SK-N-SH (cell line): ENCODE measurements around the gene DNAH6.

Experiments used
- CTCF ChIP-seq: fragments of 200-600 bp; sonication (generic); IDR thresholded peaks from 2 replicates; pipeline ENCODE4 v1.6.1; 2017; ENCODE audit warnings: antibody characterized with exemption, mild to moderate bottlenecking, moderate library complexity
- EZH2phosphoT487 ChIP-seq: fragments of 200-600 bp; sonication (generic); IDR thresholded peaks from 2 replicates; pipeline ENCODE4 v1.6.1; 2017; ENCODE audit warnings: low read depth, mixed run types, mild to moderate bottlenecking, antibody characterized with exemption, moderate library complexity, borderline replicate concordance
- FOXJ3 ChIP-seq: sonication (generic); formaldehyde crosslinking; IDR thresholded peaks from 2 replicates; pipeline ENCODE4 v1.5.1; 2020; ENCODE audit warnings: mild to moderate bottlenecking, missing genetic modification reagents
- NFIC ChIP-seq: IDR thresholded peaks from 2 replicates; pipeline ENCODE4 v1.4.0; 2012; ENCODE audit warnings: borderline replicate concordance
- RCOR1 ChIP-seq: fragments of 150-350 bp; IDR thresholded peaks from 2 replicates; pipeline ENCODE4 v1.6.1; 2017; ENCODE audit warnings: antibody characterized with exemption, low read length
- REST ChIP-seq: IDR thresholded peaks from 2 replicates; pipeline ENCODE4 v1.6.1; 2012; ENCODE audit warnings: mild to moderate bottlenecking, low read depth, low read length, moderate library complexity
- RFX5 ChIP-seq: IDR thresholded peaks from 2 replicates; pipeline ENCODE4 v1.6.1; 2012; ENCODE audit warnings: mild to moderate bottlenecking, improper control_type of control experiment, low read length
- SIN3A ChIP-seq: IDR thresholded peaks from 2 replicates; pipeline ENCODE4 v1.6.1; 2012; ENCODE audit warnings: low read depth, mild to moderate bottlenecking, low read length, moderate library complexity, borderline replicate concordance

DNA sequence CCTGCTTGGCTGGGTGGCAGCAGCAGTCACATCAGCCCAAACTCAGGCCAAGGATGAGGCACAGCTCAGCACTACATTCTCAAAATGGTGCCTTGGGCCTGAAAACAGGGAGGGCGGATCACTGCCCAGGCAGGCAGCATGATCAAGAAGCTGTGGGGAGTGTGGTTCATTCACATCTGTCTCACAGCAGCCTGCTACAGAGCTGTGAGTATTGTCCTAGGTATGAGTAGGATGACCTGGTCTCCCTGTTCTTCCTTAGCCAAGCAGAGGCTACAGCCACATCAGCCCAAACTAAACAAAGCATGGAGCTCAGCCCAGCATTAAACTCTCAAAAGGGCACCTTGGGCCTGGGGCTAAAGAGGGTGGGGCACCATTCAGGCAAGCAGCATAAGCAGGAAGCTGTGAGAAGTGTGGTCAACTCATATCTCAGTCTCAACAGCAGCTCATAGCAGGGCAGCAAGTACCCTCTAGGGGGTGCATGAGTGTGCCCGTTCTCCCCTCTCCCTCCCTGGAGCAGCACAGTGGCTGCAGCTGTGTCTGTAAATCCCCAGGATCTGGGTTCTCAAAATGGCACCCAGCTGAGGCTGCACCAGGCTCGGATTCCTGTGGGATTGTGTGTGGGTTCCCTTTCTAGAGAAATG is 225.0 kb downstream of the DNAH6 start:
- TF ChIP-seq CTCF = peak; percentile 24; the same call in 1 of the 2 replicates
- no peak for TF ChIP-seq SIN3A
- no peak for TF ChIP-seq EZH2phosphoT487
- TF ChIP-seq REST = no peak
- TF ChIP-seq FOXJ3 (CRISPR knock-in tag) = no peak
- TF ChIP-seq NFIC = no peak
- no peak for TF ChIP-seq RCOR1
- no peak for TF ChIP-seq RFX5
